SIG-M5 (cell line): ENCODE results near the gene OR56B4.
"Not testable (repeated sequence)": the region's sequence is repeated elsewhere in the genome, so short reads cannot be mapped to it uniquely, and the experiment has no call there.

Source experiments
- DNase-seq: peaks from one replicate; lab custom pipeline; 2025; lab: John Stamatoyannopoulos, UW

Gene OR56B4, protein sequence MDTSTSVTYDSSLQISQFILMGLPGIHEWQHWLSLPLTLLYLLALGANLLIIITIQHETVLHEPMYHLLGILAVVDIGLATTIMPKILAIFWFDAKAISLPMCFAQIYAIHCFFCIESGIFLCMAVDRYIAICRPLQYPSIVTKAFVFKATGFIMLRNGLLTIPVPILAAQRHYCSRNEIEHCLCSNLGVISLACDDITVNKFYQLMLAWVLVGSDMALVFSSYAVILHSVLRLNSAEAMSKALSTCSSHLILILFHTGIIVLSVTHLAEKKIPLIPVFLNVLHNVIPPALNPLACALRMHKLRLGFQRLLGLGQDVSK

DNA sequence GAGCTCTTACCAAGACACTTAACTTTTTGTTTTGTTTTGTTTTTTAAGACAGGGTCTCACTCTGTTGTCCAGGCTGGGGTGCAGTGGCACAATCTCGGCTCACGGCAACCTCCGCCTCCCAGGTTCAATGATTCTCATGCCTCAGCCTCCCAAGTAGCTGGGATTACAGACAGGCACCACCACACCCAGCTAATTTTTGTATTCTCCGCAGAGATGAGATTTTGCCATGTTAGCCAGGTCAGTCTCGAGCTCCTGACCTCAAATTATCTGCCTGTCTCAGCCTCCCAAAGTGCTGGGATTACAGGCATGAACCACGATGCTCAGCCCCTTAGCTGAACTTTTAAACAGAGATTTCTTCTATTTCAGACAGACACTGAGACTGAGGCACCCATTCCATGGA lies at the start of gene OR56B4:
Gene OR56B4, plus strand, starts transcription at position 301 of the 400 bp plus-strand sequence. Its CDS starts 95 bp downstream, at position 396.
- not testable (repeated sequence) for DNase-seq

DNA sequence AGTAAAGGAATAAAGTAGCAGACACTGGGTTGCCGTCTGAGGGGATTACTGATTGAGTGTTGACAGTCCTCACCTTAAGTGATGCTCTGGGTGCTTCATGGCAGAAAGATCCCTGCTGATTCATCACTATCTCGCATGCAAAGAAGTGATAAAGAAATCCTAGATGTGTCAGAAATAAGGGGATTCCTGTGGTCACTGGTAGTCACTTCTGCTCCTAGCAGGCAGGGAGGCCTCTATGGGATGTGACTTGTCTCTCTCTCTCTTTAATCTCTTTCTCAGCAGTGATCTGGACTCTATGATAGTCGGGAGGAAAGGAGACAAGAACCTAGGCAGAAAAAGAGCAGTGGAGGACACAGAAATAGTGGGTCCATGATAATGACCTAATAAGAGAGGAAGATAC lies 46.0 kb upstream of the OR56B4 start:
- DNase-seq = no peak

DNA sequence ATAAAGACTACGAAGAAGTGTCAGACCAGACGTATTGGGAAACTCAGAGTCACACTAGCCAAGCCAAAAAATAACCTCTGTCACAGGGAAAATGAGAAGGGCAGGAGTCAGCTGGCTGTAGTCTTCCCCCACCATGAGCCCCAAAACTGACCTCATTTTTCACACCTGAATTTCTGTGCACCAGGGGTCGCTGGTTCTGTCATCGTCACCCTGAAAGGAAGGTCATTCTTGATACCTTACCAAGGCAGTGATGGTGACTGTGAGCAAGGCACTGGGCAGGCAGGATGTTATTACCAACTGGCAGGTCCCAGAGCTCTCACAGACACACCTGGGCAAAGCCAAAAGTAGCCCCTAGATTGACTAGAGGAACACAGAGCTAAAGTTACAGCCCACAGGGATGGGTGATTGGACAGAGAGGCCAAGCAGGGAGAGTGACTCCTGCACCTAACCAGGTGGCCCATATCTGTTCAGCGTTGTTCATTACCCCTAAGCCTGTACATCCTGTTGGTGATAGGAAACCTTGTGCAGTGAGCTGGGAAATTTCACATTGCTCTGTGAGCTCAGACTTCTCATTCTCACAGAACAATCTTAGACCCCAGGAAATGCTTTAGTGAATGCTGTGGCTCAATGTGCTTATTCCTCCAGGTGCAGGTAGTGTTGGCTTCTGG lies 44.7 kb upstream of the OR56B4 start:
- no peak for DNase-seq

DNA sequence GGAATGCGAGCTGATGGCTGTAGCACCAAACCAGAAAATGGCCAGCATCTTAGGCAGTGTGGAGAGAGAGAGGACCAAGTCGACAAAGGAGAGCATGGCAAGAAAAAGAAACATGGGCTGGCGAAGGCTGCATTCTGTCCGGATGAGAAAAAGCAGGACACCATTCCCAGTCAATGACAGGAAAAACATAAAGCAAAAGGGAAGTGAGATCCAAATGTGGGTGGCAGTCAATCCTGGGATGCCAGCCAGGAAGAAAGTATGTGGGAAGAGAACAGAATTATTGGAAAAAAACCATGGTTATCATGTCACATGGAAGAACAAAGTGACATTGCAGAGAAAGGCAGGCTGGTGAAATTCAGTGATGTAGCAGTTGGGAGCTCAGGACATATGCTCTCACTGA lies 40.0 kb upstream of the OR56B4 start:
- no peak for DNase-seq

DNA sequence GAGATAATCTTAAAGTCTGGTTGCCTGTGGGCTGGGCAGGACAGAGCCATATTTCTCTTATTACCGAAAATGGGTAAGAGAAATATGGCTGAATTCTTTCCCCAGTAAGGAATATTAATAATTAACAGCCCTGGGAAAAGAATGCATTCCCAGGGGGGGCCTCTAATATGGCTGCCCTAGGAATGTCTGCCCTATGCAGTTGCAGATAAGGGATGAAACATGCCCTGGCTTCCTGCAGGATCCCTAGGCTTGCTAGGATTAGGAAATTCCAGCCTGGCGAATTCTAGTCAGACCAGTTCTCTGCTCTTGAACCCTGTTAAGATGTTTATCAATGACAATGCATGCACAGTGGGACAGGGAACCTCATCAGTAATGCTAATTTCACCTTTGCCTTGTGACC lies 31.0 kb upstream of the OR56B4 start:
- DNase-seq = not testable (repeated sequence)

DNA sequence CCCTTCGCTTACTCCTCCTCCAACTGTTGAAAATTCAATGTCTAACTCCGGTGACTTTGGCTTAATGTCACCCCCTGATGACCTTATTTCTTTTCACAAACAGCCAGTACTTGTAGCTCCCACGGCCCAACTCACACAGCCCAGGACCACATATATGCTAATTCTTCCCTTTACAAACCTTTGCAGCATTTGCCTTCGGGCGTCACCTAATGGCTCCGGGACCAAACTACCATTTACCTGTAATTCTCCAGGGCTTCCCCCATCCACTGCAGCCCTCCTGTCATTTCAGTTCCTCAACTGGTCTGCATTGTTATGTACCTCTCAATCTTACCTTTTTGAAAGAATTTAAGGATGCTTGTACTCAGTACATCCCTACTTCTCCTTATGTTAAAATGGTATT lies 29.8 kb upstream of the OR56B4 start:
- no peak for DNase-seq

DNA sequence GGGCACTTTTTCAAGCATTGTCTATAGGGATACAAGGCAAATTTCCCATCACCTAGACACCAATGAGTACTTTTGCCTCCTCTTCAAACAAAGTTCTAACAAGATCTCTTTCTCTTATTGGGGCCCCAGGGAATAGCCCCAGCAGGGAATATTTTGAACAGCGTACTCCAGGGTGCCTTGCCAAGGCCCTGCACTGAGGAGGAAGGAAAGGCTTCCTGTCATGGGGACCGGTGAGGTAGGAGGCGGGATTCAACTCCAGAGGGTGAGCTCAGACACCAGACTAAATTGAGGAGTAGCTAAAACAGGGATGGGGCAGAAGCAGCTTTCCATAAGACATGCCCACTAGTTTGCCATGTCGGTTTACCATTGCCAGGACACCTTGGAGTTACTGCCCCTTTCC lies 28.0 kb upstream of the OR56B4 start:
- DNase-seq = no peak

DNA sequence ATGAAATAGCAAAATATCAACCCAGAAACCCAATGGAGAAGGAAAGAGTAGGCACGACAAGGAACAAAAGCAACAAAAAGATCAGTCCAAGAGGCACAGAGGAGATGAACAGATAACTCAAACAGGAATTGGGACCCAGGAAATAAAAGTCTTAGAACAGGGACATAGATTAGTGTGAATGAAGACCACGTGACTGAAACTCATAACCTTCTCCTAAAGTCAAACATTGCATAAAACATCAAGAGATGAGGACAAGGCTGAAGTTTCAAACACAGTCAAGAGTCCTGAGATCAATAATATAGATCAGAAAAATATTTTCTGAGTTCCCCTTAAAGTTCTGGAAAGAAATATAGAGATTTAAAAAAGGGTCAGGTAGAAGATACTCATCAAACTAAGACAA lies 24.4 kb upstream of the OR56B4 start:
- no peak for DNase-seq

DNA sequence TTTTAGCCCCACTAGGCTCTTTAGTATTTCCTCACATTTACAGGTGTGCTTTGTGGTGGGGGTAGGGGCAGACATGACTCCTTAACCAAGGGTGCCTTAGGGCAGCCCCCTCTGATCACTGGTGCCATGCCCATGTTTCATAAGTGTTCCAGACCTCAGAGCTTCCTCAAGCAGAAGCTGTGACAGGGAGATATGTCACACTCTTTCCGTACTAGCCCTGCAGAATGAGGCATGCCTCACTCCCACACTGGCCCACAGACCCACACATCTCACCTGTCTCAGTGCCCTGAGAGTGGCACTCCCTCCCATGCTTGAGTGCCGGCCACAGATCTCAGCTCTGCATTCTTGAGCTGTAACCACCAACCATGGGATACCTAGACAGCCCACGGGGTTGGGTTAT lies 22.9 kb upstream of the OR56B4 start:
- no peak for DNase-seq

DNA sequence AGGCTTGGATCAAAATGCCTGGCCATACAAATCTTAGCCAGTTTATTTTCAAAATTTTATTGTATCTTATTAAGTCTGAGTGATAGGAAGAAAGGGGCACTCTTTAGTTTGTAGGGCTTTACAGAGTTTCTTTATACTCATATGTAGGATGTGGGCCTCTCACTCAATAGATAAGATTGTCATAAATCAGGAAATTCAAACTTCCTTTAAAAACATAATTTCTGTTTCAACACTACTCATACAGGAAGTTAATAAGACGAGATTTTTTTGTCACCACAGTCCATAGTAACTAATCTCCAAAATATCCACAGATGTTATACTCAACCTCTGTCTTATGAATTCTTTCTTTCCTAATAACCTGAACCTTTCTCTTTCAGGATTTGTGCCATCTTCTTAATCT lies 13.3 kb upstream of the OR56B4 start:
- DNase-seq = no peak

DNA sequence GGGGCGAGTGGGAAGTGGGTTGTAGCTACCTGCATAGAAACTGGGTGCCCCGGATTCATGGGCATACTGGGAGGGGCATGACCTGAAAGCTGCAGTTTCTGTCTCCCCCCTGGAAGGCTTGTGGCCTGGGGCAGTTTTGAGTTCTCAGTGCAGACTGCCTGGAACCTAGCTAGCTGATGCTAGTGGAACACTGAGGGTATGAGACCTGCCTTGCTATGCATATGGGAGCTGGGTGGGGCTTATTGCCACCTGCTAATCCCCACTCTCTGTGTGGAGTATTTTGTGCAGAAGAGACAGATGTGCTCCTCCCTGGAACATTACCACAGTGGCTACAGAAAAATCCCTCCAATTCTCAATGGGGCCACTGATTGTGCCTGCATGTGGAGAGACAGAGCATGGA lies 11.7 kb upstream of the OR56B4 start:
- no peak for DNase-seq

DNA sequence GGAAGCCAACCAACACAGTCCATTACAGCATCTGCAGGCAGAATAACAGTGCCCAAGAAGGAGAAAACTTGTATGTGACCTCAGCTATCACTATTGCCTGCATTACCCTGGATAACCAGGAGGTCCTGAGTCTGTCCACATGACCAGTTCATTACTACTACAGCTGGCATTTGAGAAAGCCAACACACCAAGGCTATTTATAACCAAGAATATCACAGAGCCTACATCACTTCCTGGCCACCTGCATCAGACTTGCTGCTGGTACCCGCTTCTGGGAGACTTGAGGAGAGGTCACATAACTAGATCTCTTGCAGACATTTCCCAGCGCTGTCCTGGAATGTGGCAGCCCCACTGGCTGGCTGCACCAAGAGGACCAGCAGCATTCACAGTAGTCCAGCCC lies 11.1 kb upstream of the OR56B4 start:
- no peak for DNase-seq

DNA sequence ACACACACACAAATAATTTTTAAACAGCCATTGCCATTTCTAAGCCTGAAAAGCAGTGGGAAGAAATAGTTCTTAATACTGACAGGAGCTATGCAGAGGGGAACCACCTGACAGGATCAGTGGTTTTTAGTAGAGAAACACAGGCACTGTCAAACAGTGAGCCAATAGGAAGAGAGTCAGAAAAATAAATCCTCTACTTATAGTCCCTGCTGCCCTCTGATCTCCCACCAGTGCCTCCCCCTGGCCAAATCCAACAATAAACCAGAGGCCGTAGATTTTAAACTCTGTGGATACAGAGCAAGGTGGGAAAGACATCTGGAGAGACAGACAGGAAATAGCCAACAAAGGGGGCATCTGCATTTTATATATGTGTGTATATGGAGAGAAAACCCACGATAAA lies 7.9 kb upstream of the OR56B4 start:
- DNase-seq = no peak

DNA sequence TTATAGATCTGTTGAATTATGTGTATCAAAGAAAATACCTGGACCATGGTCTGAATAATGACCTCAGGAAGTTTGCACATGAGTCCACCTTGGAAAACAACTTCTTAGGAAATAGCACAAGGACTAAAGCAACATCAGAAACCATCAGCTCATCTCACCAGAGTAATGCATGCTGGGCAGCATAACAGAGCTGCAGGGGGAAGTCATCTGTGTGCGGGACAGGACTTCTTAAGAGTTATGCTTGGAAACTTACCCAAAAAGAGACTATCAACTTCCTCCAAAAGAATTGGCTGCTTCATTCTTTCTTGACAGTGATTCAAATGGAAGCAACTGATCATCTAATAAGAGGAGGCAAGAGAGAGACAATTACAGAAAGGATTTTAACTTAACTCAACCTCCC lies 2.5 kb downstream of the OR56B4 start:
- no peak for DNase-seq

DNA sequence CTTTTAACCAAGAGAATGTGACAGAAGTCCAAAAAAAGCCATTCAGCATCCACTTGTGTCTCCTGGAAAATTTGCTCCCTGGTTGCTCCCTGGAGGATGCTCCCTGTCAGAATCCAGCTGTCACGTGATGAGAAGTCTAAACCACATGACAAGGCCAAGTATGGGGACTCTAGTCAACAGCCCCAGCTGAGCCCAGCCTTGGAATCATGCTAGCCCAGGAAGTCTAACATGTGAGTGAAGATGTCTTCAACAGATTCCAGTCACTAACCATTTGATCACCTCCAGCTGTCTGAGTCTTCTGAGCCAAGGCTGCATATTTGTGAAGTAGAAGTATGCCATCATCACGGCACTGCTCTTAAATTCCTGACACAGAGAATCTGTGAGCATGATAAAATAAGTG lies 4.2 kb downstream of the OR56B4 start:
- DNase-seq = no peak

DNA sequence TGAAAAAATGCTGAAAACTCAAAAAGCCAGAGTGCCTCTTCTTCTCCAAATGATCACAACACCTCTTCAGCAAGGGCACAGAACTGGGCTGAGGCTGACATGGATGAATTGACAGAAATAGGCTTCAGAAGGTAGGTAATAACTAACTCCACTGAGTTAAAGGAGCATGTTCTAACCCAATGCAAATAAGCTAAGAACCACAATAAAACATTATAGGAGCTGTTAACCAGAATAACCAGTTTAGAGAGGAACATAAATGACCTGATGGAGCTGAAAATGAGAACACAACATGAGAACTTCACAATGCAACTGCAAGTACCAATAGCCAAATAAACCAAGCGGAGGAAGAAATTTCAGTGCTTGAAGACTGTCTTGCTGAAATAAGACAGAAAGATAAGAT lies 9.2 kb downstream of the OR56B4 start:
- DNase-seq = no peak

DNA sequence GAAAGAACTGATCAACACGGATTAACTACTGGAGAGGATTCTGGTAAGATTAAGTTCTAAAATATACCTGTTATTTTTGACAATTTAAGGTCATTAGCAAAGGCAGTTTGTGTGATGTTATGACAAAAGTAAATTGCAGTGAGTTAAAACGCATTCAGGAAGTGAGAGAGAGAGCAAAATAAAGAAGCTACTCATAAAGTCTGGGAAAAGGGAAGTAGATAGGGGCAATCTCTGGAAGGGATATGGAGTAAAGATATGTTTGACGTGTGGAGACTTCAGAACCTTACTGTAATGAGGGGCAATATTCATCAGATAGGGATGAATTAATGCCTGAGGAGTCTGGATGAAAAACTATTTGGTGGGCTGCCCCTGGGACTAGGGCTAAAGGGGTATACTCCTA lies 16.8 kb downstream of the OR56B4 start:
- no peak for DNase-seq

DNA sequence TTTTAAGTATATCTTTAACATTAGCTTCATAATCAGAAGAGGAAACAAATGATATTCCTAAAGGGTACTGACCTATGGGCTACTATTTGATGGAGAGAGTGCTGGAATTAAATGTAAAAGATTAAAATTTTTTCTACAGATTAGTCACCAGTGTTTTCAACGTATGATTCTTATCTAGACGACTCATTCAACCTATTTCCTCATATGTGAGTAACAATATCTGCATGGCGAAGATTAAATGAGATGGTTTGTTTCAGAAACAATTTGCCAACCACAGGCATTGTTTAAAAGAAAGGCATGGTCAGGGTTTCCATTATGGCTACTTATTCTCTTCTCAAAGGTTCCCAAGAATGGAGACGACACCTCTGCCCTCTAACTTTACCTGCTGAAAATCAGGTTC lies 20.4 kb downstream of the OR56B4 start:
- DNase-seq = peak; percentile 11

DNA sequence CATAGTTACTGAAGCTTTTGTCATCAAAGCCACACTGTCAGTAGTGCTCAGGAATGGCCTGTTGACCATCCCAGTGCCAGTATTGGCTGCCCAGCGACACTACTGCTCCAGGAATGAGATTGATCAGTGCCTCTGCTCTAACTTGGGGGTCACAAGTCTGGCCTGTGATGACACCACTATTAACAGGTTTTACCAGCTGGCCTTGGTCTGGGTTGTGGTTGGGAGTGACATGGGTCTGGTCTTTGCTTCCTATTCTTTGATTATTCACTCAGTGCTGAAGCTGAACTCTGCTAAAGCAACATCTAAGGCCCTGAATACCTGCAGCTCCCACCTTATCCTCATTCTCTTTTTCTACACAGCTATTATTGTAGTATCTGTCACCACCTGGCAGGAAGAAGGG lies 21.5 kb downstream of the OR56B4 start:
- DNase-seq = no peak

DNA sequence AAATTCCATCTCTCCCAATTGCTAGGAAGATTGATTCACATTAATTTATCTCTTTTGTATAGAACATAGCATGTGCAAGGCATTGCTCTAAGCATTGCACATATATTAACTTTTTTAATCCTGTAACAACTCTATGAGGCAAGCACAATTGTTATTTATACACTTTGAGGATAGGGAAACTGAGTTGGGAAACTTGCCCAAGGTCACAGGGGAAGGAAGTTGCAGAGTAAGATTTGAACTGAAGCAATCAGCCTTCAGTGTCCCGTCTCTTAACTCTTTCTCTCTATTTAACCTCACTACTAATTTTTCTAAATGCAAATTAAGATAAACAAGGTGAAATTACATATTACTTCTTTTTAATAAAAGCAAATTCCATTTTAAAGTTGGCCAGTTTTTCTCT lies 22.2 kb downstream of the OR56B4 start:
- DNase-seq = no peak

DNA sequence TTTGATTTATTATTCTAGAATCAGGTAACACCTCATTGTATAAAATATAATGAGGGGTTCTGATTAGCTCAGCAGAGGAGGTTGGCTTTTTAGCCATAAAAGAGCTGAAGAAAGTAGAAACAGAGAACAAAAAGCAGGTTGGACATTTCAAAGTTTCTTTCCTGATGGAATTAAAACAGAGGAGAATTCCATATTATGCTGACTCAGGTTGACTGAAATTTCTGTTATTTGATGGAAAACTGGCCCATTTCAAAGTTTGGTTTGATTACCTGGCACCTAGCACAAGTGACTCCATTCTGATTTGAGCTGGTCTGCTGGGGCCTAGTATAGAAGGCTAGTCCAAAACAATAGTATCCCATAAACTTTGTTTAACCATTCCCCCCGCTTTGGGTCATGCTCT lies 24.9 kb downstream of the OR56B4 start:
- DNase-seq = no peak

DNA sequence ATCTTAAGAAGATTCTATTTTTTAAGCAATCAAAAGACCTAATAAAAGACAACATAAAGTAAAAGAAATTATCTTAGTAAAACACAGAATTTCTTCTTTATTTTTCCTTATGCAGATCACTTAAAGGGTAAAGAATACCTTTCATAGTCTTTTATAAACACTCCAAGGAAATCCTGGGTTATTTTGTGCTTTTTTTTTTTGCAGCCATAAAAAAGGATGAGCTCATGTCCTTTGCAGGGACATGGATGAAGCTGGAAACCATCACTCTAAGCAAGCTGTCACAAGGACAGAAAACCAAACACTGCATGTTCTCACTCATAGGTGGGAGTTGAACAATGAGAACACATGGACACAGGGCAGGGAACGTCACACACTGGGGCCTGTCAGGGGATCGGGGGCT lies 28.5 kb downstream of the OR56B4 start:
- not testable (repeated sequence) for DNase-seq

DNA sequence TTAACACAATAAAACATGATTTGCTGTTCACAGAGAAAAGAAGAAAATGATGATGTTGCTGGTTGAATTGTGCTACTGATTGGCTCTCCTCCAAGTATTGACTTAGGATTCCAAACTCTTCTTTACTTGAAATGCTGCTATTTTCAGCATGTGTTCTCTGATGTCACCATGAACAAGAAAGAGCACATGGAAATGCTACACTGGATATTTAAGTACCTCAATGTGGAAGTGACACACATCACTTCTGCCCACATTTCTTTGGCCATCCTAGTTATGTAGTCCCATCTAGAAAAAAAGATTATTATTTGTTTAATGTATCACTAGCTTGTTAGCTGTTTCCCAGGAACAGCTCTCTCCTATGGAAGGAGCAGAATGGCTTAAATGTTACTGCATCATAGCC lies 35.5 kb downstream of the OR56B4 start:
- no peak for DNase-seq

DNA sequence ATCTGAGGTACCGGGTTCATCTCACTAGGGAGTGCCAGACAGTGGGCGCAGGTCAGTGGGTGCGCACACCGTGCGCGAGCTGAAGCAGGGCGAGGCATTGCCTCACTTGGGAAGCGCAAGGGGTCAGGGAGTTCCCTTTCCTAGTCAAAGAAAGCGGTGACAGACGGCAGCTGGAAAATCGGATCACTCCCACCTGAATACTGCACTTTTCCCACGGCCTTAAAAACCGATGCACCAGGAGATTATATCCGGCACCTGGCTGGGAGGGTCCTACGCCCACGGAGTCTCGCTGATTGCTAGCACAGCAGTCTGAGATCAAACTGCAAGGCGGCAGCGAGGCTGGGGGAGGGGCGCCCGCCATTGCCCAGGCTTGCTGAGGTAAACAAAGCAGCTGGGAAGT lies 36.3 kb downstream of the OR56B4 start:
- not testable (repeated sequence) for DNase-seq
